ENCODE results near the gene FAM163B.

The FAM163B gene

GRCh38 chr9:133578524-133579441 lies 30.4 kb downstream of the FAM163B start:
- peaks cover 6% of the 10 kb centered on the region for H3K4me1 Mint-ChIP-seq (ENCODE audit: low read depth)
- H3K27me3 Mint-ChIP-seq = peaks cover 21% of the 10 kb centered on the region
- H3K27ac Mint-ChIP-seq = no peak overlapping the region
- no peaks in the 10 kb centered on the region for H3K9me3 Mint-ChIP-seq (ENCODE audit: low read depth)
- no peak overlapping the region for H3K4me3 Mint-ChIP-seq
- no peaks in the 10 kb centered on the region for H3K36me3 Mint-ChIP-seq

DNA sequence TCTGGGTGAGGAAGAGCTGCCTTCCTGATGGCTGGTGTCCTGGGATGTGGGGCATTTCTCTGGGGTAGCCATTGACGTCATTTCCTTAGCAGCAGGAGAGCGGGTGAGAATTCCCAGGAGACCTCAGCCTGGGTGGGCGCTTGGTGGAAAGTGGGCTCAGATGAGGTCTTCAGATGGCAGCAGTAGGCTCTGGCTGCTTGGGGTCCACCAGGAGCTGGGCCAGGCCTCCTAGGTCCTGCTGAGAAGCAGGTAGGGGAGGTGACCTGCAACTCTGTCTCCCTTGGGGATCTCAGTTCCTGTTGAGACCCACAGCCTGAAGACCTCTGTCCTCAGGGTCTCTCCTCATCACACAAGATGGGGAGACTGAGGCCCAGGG lies 31.5 kb downstream of the FAM163B start:
- no peaks in the 10 kb centered on the region for H3K9me3 Mint-ChIP-seq (ENCODE audit: low read depth)
- peaks cover 21% of the 10 kb centered on the region for H3K27me3 Mint-ChIP-seq
- H3K36me3 Mint-ChIP-seq = no peaks in the 10 kb centered on the region
- no peak overlapping the region for H3K4me3 Mint-ChIP-seq
- H3K4me1 Mint-ChIP-seq (ENCODE audit: low read depth) = peaks cover 6% of the 10 kb centered on the region
- H3K27ac Mint-ChIP-seq = no peak overlapping the region

DNA sequence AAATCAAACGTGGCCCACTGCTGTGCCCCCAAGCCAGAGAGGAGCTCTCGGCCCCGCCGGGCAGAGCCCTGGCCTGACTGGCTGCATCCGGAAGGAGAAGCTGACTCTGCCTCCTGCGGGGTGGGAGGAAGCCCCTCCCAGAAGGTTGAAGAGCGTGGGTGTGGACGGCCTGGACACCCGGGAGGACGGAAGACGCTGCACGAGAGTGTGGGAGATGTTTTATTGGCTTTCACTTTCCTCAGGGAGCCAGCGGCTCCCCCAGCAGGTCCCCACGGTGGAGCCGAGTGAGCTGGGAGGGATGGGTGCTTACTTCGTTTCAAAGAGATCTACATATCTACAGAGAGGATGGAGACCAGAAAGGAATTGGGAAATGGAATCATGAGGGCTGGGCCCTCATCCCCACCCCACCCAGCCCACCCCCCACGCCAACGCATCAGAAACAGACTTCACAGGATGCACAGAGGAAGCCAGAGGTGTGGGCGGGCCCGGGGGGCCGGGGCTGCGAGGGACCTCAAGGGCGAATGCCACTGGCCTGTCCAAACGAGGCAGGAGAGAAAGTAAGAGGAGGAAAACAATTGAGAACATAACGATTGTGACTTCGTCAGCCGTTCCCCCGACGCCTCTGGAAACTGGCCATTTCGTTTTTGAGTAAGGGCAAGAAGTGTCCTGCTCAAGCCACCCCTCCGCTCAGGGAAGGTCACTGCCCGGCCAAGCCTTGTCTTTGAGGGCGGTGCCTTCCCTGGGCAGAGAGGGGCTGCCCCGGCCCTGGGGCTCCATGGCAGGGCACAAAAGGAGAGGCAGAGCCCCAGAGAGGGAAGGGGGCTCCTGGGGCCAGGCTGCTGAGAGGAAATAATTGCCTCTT lies 32.1 kb downstream of the FAM163B start:
- Mint-ChIP-seq H3K36me3 (no peaks in the 10 kb centered on the region), H3K4me3 (no peak overlapping the region), H3K27ac (no peak overlapping the region), H3K9me3 (ENCODE audit: low read depth) (no peaks in the 10 kb centered on the region), H3K4me1 (ENCODE audit: low read depth) (peaks cover 6% of the 10 kb centered on the region), H3K27me3 (peaks cover 20% of the 10 kb centered on the region)

GRCh38 chr9:133576031-133576874 lies 32.9 kb downstream of the FAM163B start:
- H3K36me3 Mint-ChIP-seq = no peaks in the 10 kb centered on the region
- no peak overlapping the region for H3K27ac Mint-ChIP-seq
- H3K27me3 Mint-ChIP-seq = peaks cover 15% of the 10 kb centered on the region
- H3K4me1 Mint-ChIP-seq (ENCODE audit: low read depth) = peaks cover 6% of the 10 kb centered on the region
- no peaks in the 10 kb centered on the region for H3K9me3 Mint-ChIP-seq (ENCODE audit: low read depth)
- no peak overlapping the region for H3K4me3 Mint-ChIP-seq

GRCh38 chr9:133575186-133576030 lies 33.8 kb downstream of the FAM163B start:
- H3K4me1 Mint-ChIP-seq (ENCODE audit: low read depth) = peaks cover 6% of the 10 kb centered on the region
- no peak overlapping the region for H3K27ac Mint-ChIP-seq
- H3K4me3 Mint-ChIP-seq = no peak overlapping the region

GRCh38 chr9:133574771-133575170 lies 34.4 kb downstream of the FAM163B start:
- no peak overlapping the region for H3K27ac Mint-ChIP-seq
- no peaks in the 10 kb centered on the region for H3K36me3 Mint-ChIP-seq
- H3K4me1 Mint-ChIP-seq (ENCODE audit: low read depth) = peaks cover 6% of the 10 kb centered on the region
- H3K27me3 Mint-ChIP-seq = peaks cover 9% of the 10 kb centered on the region
- no peaks in the 10 kb centered on the region for H3K9me3 Mint-ChIP-seq (ENCODE audit: low read depth)
- H3K4me3 Mint-ChIP-seq = no peak overlapping the region

More at GRCh38 chr9:133575186-133576030, 33.8 kb downstream of the FAM163B start:
- Mint-ChIP-seq H3K9me3 (ENCODE audit: low read depth) (no peaks in the 10 kb centered on the region), H3K36me3 (no peaks in the 10 kb centered on the region), H3K27me3 (peaks cover 11% of the 10 kb centered on the region)

GRCh38 chr9:133573791-133574515 lies 35.2 kb downstream of the FAM163B start:
- Mint-ChIP-seq H3K27ac (no peak overlapping the region), H3K27me3 (peaks cover 9% of the 10 kb centered on the region)

GRCh38 chr9:133572821-133573361 lies 36.3 kb downstream of the FAM163B start:
- Mint-ChIP-seq H3K9me3 (ENCODE audit: low read depth) (no peaks in the 10 kb centered on the region), H3K27ac (no peak overlapping the region), H3K27me3 (peaks cover 5% of the 10 kb centered on the region), H3K4me3 (no peak overlapping the region), H3K36me3 (no peaks in the 10 kb centered on the region), H3K4me1 (ENCODE audit: low read depth) (peaks cover 6% of the 10 kb centered on the region)

More at GRCh38 chr9:133573791-133574515, 35.2 kb downstream of the FAM163B start:
- no peaks in the 10 kb centered on the region for H3K9me3 Mint-ChIP-seq (ENCODE audit: low read depth)
- peaks cover 6% of the 10 kb centered on the region for H3K4me1 Mint-ChIP-seq (ENCODE audit: low read depth)
- H3K36me3 Mint-ChIP-seq = no peaks in the 10 kb centered on the region
- no peak overlapping the region for H3K4me3 Mint-ChIP-seq

DNA sequence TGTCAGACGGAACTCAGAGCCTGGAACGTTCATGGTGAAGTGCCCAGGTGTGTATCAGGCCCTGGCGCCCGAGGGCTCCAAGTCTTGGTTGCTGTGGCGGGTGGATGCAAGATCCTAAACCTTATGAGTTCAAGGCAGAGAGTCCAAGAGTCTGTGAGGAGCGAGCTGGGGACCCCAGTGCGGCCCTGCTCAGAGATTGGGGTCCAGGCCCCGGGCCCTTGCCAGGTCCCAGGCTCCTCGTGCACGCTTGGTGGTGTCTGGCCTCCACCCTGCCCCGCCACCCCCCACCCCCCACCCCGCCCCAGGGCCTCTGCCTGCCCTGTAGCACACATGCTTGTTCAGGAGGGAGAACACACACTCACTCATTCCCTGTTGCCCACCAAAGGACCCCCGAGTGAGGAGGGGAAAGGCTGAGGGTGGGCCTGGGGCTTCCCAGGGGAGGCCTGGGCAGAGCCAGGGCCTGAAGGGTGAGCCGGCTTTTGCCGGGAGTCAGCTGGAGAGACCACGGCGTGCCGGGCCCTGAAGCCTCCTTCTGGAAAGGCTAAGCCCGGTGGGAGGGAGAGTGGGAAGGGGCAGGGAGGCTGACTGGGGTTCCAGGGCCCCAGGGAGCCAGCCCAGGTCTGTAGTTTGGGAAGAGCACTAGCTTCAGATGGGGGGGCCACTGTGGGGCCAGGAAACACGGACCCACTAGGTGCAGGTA lies 37.1 kb downstream of the FAM163B start:
- Mint-ChIP-seq H3K4me3 (no peak overlapping the region), H3K27me3 (peaks cover 5% of the 10 kb centered on the region), H3K9me3 (ENCODE audit: low read depth) (no peaks in the 10 kb centered on the region), H3K36me3 (no peaks in the 10 kb centered on the region), H3K27ac (no peak overlapping the region), H3K4me1 (ENCODE audit: low read depth) (peaks cover 6% of the 10 kb centered on the region)

GRCh38 chr9:133571391-133571890 lies 37.7 kb downstream of the FAM163B start:
- Mint-ChIP-seq H3K4me1 (ENCODE audit: low read depth) (peaks cover 1% of the 10 kb centered on the region), H3K36me3 (no peaks in the 10 kb centered on the region), H3K27me3 (peaks cover under 1% of the 10 kb centered on the region), H3K27ac (no peak overlapping the region), H3K4me3 (no peak overlapping the region), H3K9me3 (ENCODE audit: low read depth) (no peaks in the 10 kb centered on the region)

DNA sequence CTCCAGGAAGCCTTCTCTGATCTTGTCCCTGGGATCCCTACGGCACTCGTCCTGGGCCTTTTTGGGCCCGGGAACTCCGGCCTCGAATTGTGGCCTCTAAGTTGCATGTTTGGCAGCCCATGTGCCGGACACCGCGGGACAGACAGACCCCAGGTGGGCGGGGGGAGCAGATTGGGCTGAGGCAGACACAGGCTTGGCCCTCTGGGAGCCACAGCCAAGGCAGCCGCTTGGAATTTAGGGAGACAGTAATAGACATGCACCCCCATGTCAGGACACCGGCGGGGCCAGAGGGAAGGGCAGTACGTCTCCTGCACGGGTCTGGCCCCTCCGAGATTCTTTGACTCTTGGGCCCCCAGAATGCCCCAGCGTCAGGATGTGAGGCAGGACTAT lies 38.5 kb downstream of the FAM163B start:
- Mint-ChIP-seq H3K4me3 (no peak overlapping the region), H3K4me1 (ENCODE audit: low read depth) (no peaks in the 10 kb centered on the region), H3K36me3 (no peaks in the 10 kb centered on the region), H3K9me3 (ENCODE audit: low read depth) (no peaks in the 10 kb centered on the region), H3K27me3 (no peaks in the 10 kb centered on the region), H3K27ac (no peak overlapping the region)

DNA sequence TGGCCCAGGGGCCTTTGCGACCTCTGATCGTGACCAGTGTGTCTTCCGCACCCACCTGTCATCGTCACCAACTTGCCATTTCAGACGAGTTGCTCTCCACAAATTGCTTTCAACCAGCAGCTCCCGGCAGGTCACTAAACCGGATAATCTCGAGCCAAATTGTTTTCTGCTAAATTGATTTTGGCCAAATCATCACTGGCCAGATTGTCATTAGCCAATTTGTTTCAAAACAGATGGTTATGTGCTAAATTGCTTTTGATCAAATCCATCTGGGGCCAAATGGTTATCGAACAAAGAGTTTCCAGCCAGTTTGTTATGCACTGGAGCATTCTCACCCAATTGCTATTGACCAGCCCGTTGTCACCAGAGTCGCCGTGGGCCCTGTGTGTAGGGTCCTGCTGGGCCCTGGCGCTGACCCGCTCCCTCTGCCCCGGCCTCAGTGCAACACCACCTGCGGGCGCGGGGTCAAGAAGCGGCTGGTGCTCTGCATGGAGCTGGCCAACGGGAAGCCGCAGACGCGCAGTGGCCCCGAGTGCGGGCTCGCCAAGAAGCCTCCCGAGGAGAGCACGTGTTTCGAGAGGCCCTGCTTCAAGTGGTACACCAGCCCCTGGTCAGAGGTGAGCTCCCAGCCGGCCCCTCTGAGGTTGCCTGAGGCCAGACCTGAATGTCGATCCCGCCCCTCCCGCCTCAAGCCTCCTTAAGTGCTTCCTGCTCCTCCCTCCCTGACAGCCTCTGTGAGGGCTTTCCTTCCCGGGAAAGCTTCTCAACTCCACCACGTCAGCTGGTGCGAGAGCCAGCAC lies 39.1 kb downstream of the FAM163B start:
- no peaks in the 10 kb centered on the region for H3K9me3 Mint-ChIP-seq (ENCODE audit: low read depth)
- H3K27me3 Mint-ChIP-seq = no peaks in the 10 kb centered on the region
- no peak overlapping the region for H3K27ac Mint-ChIP-seq
- no peak overlapping the region for H3K4me3 Mint-ChIP-seq
- no peaks in the 10 kb centered on the region for H3K36me3 Mint-ChIP-seq
- H3K4me1 Mint-ChIP-seq (ENCODE audit: low read depth) = no peaks in the 10 kb centered on the region
